Stimulated activated CD8-positive, alpha-beta memory T cell treated with anti-CD3 and anti-CD28 coated beads, Interleukin-7, amount 100 ng/mL, for 24 hours (primary cell): ENCODE results near the gene HPGDS.
"Not testable (repeated sequence)": the region's sequence is repeated elsewhere in the genome, so short reads cannot be mapped to it uniquely, and the experiment has no call there.

Experiments used
- DNase-seq: peaks from one replicate; pipeline ENCODE4 v3.0.0-alpha.2; 2020; ENCODE audit warnings: low read depth

Gene HPGDS

DNA sequence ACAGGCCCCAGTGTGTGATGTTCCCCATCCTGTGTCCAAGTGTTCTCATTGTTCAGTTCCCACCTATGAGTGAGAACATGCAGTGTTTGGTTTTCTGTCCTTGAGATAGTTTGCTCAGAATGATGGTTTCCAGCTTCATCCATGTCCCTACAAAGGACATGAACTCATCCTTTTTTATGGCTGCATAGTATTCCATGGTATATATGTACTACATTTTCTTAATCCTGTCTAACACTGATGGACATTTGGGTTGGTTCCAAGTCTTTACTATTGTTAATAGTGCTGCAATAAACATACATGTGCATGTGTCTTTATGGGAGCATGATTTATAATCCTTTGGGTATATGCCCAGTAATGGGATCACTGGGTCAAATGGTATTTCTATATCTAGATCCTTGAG is 22.7 kb downstream of the HPGDS start:
- not testable (repeated sequence) for DNase-seq

DNA sequence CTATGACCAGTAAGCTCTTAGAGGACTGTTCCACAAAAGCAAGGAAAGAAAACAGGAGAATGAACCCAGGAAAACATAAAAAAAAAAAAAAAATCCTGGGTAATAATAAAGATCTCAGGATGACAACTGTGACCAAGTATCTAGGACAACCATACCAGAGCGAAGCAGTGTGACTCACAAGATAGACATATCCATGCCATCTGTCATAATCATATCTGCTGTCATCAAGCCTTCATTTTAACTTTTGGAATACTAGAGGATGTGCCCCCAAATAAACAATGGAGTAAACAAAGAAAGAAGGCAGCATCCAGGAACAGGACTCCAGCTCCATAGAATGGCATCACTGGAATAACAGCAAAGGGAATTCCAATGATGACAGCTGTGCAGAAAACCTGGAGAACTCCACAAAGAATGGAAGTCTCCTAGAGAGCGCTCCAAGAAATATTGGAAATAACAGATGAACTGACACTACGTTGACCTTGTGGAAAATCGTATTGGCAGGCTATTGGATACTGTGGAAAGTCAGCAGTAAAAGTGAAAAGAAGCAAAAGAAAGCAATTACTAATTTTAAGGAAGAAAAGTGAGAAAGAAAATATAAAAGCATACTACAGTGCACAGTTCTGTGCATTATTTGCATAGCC is 35.3 kb downstream of the HPGDS start:
- no peak for DNase-seq

GRCh38 chr4:94306713-94307112 is 35.9 kb downstream of the HPGDS start:
- no peak for DNase-seq

DNA sequence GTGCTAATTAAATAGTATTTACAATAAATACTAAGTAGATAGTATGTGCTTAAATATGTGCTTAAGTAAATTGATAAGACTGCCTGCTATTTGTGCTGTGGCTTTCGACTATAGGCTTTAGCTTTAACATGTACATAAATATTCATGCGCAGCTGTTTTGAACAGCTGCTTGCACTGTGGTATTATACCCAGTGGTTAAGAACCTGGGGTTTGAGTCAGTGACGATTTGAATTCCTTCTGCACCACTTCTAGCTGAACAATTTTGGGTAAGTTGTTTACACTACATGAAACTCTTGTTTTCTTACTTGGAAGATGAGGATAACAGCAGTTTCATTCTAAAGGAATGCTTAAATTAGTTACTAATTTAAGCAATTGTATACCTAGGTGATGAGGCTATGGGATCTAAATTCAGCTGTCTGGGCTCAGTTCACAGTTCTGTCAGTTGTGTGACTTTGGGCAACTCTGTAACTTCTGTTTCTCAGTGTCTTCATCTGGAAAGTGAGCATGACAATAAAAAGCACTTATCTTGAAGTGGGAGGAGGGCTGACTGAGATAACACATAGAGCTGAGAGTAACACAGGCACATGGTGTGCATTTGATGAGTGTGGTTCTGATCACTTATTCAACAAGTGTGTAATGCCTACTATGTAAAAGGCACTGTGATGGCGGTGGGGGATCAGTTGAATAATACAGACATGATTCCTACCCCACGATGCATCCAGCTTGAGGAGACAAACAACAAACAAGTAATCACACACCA is 37.0 kb downstream of the HPGDS start:
- DNase-seq, result no peak

GRCh38 chr4:94304365-94304971 is 38.2 kb downstream of the HPGDS start:
- no peak for DNase-seq

- DNase-seq, result no peak
These were observed 40.4 kb downstream of the HPGDS start for GRCh38 chr4:94302191-94302590.

DNA sequence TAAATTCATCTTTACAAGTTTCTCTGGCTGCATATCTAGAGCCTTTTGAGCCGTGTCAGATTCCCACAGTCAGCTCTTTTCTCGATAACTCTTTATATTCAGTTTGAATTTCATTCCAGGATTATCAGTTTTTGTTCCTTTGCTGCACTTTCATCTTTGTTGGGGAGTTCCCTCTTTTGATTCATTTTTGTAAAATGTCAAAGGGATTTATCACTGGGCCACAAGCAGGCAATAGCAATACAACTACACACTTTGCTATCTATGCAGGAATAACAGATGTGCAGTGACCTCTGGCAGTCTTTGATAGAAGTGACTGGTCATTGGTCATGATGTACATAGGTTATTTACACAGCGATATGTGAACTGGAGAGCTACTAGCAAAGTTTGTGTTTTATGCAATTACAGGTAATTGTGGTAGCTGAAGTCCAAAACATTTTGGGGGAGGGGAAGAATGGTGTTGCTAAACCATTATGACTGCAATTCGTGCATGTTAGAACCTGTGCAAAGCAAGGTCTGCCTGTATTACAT is 43.8 kb downstream of the HPGDS start:
- no peak for DNase-seq

GRCh38 chr4:94295473-94295872 is 47.2 kb downstream of the HPGDS start:
- DNase-seq, result not testable (repeated sequence)

DNA sequence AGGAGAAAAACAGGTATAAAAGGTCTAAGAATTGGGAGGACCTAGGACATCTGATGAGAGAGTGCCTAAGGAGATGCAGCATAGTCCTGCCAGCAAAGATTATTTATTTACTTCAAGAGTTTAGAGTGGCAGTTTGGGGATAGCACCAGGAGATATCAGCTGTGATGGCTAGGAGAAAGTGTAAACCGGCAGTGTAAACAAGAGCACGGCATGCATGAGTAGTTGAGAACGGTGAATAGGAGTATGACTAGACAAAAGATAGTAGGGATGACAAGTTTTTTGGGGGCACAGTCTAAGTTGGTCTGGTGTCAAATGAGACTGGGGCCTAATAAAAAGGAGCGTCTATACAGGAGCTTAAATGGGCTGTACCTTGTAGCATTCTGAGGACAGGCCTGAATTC is 48.7 kb downstream of the HPGDS start:
- not testable (repeated sequence) for DNase-seq

- DNase-seq, result no peak
These were observed 52.4 kb downstream of the HPGDS start for GRCh38 chr4:94290245-94290644.

GRCh38 chr4:94285666-94286065 is 57.0 kb downstream of the HPGDS start:
- DNase-seq, result no peak

- DNase-seq, result no peak
These were observed 57.7 kb downstream of the HPGDS start for GRCh38 chr4:94284889-94285288.

- no peak for DNase-seq
These were observed 63.9 kb downstream of the HPGDS start for GRCh38 chr4:94278781-94279180.

GRCh38 chr4:94277534-94277933 is 65.1 kb downstream of the HPGDS start:
- no peak for DNase-seq

DNA sequence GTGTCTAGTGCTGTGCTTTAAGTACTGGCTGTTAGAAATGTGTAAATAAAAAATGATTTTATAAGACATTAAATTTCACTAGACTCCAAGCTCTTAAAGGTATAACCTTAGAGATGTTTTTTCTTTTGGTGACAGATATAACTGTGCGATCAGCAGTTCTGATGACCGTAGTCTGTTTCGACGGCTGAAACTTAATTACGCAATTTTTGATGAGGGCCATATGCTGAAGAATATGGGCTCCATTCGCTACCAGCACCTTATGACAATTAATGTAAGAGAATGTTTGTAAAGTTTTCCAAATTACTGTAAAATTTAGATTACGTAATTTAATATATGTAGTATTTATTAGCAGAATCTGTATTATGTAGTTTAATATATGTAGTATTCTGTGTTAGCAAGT is 66.4 kb downstream of the HPGDS start:
- DNase-seq, result no peak

GRCh38 chr4:94274912-94275311 is 67.7 kb downstream of the HPGDS start:
- DNase-seq, result no peak

DNA sequence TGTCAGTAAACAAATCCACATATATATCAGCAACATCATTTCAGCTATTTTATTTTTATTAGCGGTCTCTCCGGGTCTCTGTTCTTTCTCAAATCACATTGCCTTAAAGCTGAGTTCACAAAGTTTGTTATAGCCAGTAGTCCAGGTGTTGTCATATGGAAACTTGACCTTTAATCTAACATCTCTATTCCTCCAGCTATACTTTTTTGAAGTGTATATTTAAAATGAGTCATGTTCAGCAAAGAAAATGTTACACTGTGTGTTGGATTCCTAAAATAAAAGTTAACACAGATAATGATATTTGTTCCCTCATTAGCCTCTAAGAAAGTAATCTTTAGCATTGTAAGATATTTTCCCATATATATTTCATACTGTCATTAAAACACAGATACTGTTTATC is 71.4 kb downstream of the HPGDS start:
- no peak for DNase-seq

DNA sequence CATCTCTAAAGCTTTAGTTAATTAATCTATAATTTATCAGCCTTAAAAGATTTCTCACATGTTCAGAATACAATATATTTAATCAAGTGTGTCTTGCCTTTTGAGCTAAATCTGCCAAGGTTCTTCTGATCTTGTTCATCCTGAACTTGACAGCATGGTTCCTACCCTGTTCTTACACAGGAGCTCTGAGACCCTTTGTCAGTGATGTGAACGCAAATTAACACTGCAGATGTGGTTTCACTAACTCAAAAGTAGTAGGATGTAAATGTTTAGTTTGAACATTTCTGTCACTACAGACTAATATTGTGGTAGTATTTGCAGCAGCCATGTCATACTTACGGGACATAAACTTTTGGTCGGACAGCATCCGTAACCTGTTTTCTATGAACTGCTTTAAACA is 75.6 kb downstream of the HPGDS start:
- no peak for DNase-seq

DNA sequence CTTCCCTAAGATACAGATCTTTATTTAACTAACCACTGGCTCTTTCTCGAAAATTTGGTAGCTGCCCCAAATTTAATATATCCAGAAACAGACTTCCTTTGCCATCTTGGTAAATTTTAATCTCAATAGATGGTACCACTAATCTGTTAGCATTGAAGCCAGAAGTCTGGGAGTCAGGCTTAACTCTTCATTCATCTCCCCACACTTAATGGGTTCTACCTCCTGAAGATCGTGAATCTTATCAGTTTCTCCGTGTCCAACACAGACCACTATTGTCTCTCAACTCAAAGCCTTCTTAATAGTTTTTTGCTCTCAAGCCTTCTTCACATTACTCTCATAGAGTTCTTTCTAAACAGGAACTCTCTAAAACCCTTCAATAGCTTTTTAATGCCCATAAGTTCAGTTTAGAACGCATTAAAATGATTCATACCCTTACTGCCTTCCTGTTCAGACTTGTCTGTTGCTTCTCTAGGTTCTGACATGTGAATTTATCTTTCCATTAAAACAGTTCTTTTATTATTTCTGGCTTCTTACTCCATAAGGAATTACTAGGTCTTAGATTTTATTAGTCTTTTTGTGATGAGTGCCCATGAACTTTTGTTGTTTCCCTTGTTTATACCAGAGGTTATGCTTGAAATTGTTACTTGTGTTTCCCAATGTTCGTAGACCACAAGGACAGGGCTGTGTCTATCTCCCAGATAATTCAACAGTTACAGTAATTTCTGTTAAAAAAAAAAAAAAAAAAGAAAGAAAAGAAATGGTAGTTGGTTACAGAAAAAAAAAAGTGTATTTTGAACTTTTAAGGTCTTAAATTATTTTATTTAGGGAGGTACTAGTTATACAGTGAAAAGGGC is 80.2 kb downstream of the HPGDS start:
- no peak for DNase-seq

DNA sequence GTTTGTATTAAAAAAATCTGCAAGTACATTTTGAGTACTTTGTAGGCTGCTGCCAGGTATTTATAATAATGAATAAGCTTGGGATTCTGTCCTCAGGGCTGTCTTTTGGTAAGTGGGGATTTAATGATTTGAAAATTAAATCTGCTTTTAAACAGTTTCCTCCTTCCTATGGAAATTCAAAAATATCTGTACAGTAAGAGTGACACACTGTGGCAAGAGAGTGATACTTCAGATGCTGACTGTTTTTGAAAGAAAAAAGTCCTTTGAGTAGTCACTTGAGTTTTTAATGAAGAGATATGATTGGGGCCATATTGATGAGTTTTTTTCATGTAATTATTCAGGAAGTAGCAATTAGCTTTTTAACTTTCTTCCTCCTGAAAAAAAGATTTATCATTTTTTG is 85.8 kb downstream of the HPGDS start:
- no peak for DNase-seq

GRCh38 chr4:94256144-94256783 is 86.4 kb downstream of the HPGDS start:
- no peak for DNase-seq

- DNase-seq, result no peak
These were observed 89.6 kb downstream of the HPGDS start for GRCh38 chr4:94253036-94253435.
